ENCODE results near the gene PTPRJ.

Gene PTPRJ

DNA sequence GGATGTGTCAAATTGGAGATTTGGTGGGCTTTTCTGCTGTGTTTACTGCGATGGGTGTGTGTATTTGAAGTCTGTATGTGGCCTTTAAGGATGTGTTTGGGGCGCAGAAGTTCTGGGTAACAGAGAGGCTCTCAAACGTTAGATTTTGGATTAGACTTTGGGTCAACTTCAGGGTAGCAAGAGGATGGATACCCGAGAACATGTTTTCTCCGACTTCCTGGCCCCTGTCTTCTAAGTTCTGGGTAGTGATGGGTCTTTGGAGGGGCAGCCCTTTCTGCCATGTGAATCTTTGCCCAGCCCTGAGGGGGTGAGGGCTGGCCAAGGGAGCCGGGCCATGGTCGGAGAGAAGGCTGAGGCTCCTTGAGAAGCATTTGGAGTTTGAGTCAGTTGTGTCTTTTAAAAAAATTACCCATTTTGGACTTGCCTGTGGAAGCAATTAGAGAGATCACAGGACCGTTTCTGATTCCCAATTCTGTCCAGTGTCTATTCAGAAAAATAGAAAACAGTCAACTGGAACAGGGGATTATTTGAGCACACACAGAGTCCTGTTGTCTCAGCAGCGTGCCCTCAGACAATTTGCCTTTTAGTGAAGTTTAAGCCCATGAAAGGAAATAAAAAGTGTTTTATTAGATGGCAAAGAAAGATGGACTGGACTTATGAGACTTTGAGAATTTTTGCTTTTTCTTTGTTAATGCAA lies 114.4 kb downstream of the PTPRJ start:
- no peak for DNase-seq (ENCODE audit: low spot score)

DNA sequence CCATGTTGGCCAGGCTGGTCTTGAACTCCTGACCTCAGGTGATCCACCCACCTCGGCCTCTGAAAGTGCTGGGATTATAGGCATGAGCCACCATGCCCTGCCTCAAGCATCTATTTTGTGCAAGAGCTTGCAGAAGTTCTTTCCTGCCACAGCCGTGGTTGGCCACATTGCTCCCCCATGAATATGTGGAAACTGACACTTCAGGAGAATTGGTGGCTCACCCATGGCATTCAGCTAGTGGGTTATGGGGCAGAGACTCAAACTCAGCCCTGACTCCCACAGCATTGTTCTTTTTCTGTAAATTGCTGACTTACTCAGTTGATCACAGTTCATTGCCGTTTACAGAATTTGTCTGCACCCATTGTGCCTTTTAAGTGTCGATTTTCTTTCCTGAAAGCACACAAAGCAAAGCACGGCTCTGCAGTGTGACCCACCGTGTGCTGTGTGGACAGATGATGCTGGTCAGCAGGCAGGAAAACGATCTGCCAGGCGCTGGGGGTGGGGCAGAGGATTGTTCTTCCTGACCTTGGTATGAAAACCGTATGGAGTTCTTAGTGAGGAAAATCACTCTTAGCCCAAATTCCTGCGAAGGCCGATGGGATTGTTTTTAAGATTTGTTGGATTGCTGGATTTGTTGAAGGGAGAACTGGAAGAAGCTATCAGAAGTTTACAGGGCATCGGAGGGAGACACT lies 115.6 kb downstream of the PTPRJ start:
- no peak for DNase-seq (ENCODE audit: low spot score)

DNA sequence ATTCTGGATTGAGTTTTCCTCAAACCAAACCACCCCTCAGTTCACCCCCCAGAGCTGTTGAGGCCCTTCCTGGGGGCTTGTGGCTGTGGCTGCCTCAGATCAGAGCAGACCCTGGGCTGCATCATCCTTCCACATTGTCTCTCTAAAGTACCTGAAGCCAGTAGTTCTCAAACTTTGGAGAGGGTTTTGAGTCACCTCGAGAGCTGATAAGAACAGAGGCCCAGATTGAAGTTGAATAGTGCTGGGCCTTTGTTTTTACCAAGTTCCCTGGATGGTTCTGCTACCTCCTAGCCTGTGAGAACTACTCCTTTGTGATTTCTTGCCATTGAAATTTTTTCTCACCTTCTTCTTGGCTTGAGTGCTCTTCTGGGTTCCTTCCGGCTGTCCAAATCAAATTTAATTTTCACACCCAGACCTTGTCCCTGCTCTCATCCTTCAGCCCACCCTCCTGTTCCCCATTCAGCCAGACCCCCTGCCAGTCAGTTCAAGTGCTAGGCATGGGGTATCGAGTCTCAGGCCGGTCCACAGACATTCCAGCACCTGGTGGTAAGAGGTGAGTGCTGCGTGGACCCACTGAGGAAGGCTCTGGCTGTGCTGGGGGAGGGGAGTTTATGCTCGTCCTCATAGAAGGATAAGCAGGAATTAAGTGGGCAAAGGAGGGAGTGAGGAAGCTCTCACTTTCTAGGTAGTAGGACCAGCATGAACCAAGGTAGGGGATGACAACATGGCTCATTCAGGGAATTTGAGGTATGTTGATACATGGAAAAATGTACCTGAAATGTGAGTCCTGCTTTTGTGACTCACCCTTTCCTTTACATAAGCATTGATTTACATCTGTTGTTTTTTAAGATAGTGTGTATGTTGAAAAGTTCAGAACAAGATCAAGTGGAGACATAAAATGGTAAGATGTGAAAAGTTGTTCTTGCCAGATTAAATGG lies 116.5 kb downstream of the PTPRJ start:
- DNase-seq (ENCODE audit: low spot score), result no peak

DNA sequence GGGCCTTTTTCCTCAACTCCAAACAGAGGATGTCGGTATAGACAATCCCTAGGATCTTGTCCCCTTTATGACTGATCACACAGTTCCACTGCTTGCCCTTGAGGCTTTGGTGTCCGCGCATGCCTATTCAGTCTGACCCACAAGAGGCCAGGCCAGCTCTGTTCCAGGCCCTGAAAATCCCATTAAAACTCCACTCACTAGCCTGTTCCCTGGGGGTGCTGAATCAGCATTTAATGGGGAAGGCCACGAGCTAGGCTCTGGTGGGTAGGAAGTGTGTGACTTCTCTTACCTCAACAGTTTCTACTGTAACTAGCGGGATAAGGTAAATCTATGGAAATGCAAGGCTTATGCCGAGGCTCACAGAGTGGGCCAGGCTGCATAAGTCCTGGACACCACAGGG lies 117.7 kb downstream of the PTPRJ start:
- DNase-seq (ENCODE audit: low spot score), result no peak

DNA sequence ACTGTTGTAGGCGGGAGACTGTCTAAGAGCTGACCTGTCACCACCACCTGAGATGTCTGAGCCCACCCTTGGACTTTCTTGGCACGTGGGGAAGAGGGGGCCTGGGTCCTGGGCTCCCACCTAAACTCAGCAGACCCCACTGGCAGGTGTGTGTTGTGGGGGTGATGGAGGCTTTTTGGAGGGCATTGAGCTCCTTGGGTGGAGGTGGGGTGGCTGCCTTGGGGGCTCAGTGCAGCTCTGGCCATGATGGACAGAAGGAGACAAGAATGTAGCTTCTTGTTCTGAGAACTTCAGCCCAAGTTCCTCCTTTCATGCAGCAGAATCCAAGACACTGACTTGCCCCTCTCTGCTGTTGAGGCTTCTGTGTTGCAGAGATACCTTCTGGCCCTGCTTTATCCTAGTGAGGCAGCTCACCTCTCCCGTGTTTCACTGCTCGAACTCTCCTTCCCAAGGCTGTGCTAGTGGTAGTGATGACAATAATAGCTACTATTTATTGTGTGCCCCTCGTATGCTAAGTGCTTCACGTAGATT lies 119.6 kb downstream of the PTPRJ start:
- no peak for DNase-seq (ENCODE audit: low spot score)

DNA sequence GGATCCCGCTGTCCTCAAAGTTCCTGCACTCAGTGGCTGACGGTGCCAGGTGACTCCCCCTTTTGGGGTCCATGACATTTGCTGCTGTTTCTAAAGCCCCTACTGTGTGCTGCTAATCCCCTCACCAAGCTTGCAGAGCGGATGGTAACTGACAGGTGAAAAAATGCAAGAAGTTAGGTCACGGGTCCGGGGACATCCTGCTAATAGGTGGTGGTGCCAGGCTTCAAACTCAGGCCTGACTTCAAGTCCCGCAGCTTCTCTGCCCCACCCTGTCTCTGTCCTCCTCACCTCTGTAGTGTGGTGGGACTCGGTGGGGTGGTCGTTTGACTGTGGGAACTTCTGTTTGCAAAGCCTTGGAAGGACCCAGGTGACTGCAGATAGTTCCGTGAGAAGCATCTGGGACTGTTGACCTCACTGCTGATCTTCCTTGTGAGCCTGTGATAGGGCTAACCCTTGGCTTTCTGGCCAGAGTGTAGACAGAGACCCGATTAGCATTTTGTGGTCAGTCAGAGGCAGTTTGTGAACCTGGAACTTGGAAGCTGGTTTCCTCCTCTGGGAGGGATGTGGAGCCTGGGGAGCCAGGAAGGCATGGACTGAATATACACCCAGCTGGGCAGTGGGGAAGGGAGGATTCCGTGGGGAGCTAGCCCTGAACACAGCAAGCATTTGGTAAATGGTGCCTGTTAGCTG lies 120.8 kb downstream of the PTPRJ start:
- no peak for DNase-seq (ENCODE audit: low spot score)

DNA sequence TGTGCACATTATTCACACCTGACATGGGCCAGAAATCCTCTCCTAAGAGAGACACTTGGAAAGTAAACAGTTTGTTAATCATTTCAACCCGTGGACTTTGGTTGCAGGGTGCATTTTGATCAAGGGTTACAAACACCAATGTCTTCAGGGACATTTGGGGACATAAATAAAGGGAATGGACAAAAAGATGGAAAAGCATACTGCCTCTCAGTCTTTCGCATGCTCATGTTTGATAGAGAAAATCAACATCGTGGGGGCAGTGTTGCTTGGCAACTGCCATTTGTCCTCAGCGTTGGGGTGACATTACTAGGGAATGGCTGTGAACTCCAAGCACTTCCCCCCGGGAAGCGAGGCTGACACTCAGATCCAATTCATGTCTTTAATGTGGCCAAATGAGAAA lies 121.6 kb downstream of the PTPRJ start:
- DNase-seq (ENCODE audit: low spot score), result no peak

DNA sequence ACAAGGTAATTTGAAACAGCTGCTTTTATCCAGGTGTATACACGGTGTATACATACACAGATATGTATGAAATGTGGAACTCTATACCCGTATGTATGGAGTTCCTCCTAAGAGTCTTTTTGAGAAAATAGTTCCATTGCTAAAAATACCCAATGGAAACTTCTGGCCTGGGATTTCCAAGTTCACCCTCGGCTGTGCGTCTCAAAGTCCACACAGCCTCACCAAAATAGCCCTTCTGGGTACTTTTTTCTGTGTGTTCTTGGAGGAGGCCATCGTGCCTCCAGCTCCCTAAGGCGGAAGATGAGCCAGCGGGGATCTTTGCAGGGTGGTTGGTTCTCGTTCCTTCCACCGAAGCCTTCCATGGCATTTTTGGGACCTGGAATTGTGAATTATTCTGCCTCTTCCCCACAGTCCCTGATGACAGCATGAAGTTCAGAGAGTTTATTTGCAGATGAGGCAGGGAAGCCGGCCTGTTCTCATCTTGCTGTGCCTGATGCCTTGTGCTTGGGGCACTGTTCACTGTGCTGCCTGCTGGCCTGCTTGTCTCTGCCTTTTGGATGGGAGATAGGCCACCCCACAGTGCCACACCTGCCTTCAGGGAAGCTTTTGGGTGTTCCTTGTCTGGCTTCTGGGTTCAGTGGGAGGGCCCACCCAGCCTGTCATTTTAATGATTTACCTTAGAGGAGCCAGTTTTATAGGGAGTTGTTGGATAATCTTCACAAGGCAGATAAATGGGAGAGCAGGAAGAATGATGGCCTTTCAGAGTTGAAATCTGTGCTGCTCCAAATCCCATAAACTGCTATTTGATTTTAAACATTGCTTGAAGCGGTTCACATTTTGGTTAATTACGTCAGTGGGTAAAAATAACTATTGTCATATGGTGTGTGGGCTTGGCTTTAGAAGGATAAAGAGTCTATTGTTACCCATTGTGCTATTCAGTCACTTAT lies 123.5 kb downstream of the PTPRJ start:
- no peak for DNase-seq (ENCODE audit: low spot score)

DNA sequence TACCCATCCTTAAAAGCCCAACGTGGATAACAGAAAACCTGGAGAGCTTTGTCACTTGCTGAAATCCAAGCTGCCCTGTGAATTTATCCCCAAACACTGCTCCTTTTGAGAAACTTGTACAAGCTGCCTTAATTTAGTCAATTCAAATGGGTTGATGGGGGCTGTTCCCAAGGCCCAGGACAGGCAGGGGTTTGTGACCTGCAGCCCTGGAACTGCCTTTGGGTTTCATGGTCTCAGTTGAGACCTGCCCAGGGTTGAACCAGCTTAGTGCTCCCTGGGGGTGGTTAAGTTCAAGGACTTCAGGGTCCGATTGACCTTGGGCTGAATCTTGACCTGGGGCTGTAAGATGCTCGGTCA lies 124.2 kb downstream of the PTPRJ start:
- no peak for DNase-seq (ENCODE audit: low spot score)

DNA sequence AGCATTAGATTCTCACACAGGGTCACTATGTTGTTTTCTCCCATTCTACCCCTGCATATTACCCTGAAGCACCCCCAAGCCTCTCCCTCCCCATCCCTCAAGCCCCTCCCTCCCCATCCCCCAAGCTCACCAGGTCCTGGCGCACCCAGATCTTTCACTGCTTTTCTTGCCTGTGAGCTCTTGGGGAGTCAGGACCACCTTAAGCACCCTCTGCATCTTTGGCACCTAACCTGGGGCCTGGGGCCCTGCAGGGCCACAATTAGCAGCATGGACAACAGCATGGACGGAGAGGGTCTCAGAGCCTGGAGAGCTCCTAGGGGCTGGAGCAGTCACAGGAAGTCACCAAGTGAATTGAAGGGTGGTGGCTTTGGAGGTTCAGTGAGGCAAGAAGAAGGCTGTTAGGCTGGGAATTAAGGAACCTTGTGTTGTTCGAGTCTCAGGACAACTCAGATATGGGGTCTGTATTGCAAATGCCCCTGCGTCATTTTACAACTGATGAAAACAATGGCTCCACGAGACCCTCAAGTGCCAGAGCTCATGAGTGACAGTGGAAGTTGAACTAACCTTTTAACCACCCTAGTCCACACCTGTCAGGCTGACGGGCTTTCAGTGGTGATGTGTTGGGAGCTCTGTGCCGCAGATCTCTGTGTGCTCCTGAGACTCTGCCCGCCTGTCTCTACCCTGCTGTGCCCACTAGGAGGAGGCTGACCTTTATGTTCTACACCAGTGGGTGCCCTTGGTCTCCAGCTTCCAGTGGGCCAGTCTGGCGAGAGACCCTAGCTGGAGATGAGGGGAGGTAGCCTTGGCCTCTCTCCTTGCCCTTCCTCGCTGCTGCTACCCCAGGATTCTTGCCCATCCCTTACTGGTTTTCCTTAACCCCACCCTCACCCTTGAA lies 125.0 kb downstream of the PTPRJ start:
- no peak for DNase-seq (ENCODE audit: low spot score)

DNA sequence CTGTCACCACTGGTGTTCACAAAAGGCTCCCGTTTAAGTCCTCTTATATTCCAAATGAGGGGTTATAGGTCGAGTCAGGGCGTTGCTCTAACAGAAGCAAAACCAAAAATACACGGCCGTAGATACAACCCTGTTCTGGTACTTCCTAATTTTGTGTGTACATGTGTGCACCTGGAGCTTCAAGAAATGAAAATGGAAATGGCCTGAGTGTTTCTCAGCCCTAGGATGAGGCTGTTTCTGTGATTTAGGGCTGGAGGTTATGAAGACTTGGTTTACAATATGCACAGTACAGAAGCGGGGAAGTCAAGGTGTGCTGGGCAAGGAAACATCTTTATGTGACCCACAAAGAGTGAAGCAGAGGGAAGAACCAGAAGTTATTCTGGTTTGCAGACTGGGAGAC lies 125.8 kb downstream of the PTPRJ start:
- no peak for DNase-seq (ENCODE audit: low spot score)

DNA sequence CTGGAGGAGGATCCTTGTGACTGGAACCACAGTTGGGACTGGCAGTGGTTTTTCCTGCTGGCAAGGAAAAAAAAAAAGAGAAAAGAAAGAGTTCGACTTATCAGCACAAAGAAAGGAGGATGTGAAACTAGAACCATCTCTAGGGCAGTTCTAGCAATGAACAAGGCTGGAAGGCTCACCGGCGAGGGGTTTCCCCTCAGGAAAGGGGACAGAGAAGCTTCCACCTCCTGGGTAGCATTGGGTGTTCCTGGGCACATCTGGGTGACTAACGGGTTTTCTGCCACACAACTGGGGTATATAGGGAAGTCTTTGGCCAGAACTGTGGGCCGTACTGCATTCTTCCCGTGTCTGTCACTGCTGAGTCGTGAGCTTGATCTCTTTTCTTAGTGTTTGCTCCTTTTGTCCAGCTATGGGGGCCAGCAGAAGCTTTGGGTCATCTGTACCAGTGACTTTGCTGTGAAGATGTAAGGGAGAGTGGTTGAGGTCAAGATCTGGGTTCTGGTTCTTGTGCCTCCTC lies 126.9 kb downstream of the PTPRJ start:
- no peak for DNase-seq (ENCODE audit: low spot score)

DNA sequence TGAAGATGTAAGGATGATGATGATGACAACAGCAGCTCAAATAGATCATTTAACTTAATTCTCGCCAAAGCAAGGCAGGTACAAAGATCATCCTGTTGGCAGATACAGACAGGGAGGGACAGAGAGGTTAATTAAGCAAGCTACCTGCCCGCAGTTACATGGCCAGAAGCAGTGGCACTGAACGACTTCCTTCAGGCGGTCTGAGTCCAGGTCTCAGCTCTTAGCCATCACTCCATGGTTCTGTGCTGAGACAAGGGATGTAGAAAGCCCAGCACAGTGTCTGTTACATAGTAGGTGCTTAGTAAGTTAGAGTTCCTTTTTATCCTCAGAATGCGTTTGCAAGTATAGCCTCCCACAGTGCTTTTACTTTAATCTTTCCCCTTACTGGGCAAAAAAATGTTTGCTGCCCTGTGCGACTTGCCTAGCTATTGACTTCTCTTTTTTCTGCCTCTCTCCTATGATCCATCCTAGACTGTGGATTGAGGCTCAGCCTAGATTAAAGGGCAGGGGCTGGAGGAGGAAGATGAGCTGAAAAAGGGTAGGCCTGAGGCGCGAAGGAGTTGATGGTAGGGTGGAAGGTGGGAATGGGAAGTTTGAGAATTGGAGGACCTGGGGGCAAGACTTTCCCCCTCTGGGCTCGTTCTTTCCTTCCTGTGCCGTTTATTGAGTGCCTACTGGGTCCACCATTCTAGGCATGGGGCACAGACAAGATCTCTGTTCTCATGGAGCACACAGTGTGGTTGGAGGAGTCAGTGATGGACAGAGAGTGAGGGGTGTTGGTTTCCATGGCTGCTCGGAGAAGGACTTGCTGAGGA lies 128.1 kb downstream of the PTPRJ start:
- DNase-seq (ENCODE audit: low spot score), result no peak

DNA sequence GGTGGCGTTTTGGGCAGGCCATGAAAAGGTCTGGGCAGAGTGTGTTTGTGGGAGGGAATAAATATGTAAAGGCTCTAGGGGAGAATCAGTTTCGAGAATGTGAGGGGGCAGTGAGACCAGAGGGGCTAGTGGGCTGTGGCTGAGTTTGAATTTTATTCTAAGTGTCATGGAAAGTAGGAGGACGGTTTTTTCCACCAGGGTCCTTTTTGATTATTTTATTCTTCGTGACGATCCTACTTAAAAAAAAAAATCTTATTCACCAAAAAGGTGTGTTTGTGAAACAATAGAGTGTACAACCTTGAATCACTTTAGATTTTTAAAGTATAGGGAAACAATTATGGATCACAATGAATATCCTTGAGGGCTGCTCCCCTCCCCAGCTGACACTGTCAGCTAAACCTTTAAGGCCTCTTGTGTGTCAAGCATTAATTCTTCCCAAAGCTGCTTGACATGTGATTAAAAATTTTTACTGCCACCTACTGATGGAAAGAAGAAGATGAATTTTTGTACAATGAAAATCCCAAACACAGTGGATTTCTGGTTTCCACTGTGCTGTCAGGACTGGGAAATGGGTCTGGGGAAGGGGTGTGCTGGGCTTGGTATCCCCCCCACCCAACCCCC lies 128.8 kb downstream of the PTPRJ start:
- peak; percentile 46 for DNase-seq (ENCODE audit: low spot score)

DNA sequence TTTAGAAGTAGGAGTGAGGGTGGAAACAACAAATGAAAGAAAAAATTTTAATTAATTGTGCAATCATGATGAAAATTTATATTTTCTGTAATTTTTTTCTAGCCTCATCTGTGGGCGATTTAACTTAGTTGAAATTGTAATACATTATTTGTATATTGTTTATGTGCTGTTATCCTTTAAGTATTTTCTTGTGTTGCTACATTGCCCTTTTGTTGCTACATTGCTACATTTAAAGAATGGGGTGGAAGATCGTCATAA lies 130.1 kb downstream of the PTPRJ start:
- no peak for DNase-seq (ENCODE audit: low spot score)

DNA sequence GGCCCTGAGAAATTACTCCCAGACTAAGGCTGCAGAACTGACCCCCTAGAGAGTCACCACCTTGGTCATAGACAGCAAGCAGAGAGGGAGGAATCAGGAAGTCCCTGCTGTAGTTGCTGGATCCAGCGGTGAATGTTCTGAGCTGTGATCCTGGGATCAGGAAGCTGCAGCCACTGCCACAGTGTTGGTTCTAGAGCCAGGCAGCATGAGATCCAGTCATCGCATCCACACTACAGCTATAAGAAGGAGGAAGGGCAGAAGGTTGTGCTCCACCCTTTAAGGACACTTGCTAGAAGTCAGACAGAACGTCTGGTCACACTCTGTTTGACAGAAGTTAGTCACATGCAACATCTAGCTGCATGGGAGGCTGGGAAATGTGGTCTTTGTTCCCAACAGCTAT lies 131.5 kb downstream of the PTPRJ start:
- DNase-seq (ENCODE audit: low spot score), result no peak

DNA sequence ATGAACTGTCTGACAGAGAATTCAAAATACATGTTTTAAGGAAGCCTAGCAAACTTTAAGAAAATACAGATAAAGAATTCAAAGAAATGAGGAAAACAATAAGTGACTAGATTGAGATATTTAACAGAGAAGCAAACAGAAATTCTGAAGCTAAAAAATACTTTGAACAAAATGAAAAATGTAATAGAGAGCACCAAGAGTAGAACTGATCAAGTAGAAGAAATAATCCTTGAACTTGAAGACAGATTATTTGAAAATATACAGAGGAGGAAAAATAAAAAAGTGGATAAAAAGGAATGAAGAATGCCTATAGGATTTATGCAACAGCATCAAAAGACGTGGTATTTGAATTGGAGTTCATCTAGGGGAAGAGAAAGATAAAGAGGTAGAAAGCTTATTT lies 134.4 kb downstream of the PTPRJ start:
- no peak for DNase-seq (ENCODE audit: low spot score)

DNA sequence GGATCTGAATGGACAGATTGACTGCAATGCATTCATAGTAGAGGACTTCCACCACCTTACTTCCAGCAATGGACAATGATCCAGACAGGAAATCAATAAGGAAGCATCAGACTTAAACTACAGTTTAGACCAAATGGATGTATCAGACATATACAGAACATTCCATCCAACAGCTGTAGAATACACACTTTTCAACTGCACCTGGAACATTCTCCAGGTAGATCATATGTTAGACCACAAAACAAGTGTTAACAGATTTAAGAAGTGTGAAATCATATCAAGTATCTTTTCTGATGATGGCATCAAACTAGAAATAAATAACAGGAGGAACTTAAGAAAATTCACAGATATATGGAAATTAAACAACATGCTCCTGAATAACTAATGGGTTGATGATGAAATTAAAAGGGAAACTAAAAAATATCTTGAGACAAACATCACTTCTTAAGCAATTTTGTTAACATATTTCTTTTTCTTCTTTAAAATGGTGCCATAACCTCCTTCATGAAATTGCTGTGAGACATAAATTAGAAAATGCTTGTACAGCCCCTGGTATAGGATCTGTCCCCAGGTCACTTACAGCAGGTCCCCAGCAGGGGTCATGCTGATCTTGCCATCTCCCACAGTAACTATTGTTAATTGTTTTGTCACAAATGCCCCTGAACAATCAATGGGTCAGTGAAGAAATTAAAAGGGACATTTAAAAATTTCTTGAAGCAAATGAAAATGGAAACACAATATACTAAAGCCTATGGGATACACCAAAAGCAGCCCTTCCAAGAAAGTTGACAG lies 136.3 kb downstream of the PTPRJ start:
- peak; percentile 53 for DNase-seq (ENCODE audit: low spot score)
